ENCODE data around the gene FRMPD4. TPM values are rescaled to one million over a fixed set of nuclear protein-coding genes. Genes with fewer than 3 reads are reported as not detected.

FRMPD4 gene
- total and polyA plus RNA-seq, 12 donors, result under 0.01 to 0.06 (median 0.02) TPM; not detected in 7

- Histone ChIP-seq H3K27me3 (no peaks in the 10 kb centered on the region), H3K9me3 (replicated peaks in 1 of 3) (no peaks in the 10 kb centered on the region), H3K27ac (no peak overlapping the region), H3K4me1 (replicated peaks in 1 of 2) (no peaks in the 10 kb centered on the region), H3K4me3 (no peak overlapping the region), H3K36me3 (replicated peaks in 1 of 2) (no peaks in the 10 kb centered on the region)
- TF ChIP-seq CTCF (IDR thresholded peaks at IDR 0.05), result no peak
- TF ChIP-seq POLR2A (IDR thresholded peaks at IDR 0.05), result no peak
- intact Hi-C loops (cut with DNase I), result no loop called here
- 60 to 73% (median 70%) methylated on average over 7 of the region's 7 CpGs for WGBS, 4 donors
- no peak for DNase-seq
Measured at GRCh38 chrX:12292996-12293765, 154.9 kb downstream of the FRMPD4 start.

- DNase-seq, result no peak
- Histone ChIP-seq H3K27ac (no peak overlapping the region), H3K27me3 (no peaks in the 10 kb centered on the region), H3K4me3 (no peak overlapping the region), H3K9me3 (replicated peaks in 1 of 3) (no peaks in the 10 kb centered on the region), H3K4me1 (replicated peaks in 1 of 2) (no peaks in the 10 kb centered on the region), H3K36me3 (replicated peaks in 1 of 2) (no peaks in the 10 kb centered on the region)
- intact Hi-C loops (cut with DNase I), result no loop called here
- TF ChIP-seq POLR2A (IDR thresholded peaks at IDR 0.05) (no peak), CTCF (IDR thresholded peaks at IDR 0.05) (no peak)
- WGBS, 4 donors, result 67 to 84% (median 82%) methylated on average over 4 of the region's 4 CpGs
Measured at GRCh38 chrX:12297353-12297752, 159.1 kb downstream of the FRMPD4 start.

DNA sequence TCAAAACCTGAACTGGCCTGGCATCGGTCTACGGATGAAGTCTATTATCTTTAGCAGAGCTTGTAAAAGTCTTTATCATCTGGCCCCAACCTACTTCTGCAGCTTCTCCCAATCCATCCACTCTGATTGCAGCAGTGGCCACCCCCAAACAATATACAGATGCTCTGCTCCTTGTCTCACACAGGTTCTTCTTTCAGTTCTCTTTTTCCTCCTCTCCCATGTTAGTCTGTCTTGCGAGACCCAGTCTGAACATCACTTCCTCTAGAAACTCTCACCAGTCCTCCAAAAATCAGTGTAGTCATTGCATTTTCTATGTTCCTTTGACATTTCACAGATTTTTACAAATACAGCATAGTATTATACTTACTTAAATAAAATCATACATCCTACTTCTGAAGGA, 163.0 kb downstream of the FRMPD4 start:
- Histone ChIP-seq H3K4me1 (replicated peaks in 1 of 2) (no peaks in the 10 kb centered on the region), H3K4me3 (no peak overlapping the region), H3K9me3 (replicated peaks in 1 of 3) (no peaks in the 10 kb centered on the region), H3K27me3 (no peaks in the 10 kb centered on the region), H3K36me3 (replicated peaks in 1 of 2) (no peaks in the 10 kb centered on the region), H3K27ac (no peak overlapping the region)
- DNase-seq, result no peak
- 83 to 90% (median 89%) methylated on average over 3 of the region's 3 CpGs for WGBS, 4 donors
- intact Hi-C loops (cut with DNase I), result no loop called here
- no peak for TF ChIP-seq POLR2A (IDR thresholded peaks at IDR 0.05)
- TF ChIP-seq CTCF (IDR thresholded peaks at IDR 0.05), result no peak

DNA sequence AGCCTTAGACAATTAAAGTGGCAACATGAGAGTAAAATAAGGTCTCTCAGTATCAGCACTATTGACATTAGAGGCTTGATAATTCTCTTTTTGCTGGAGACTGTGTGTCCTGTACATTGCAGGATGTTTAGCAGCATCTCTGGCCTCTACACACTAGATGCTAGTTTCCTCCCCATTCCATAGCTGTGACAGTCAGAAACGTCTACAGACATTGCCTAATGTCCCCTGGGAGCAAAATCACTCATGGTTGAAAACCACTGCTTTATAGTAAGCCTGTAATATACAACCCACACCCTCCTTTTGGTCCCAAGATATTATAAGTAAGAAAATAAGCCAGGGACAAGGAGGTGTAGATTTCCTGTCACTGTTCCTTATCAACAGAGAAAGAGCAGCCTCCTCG, 166.0 kb downstream of the FRMPD4 start:
- 44 to 57% (median 51%) methylated on average over 2 of the region's 2 CpGs for WGBS, 4 donors
- TF ChIP-seq CTCF (IDR thresholded peaks at IDR 0.05) (no peak), POLR2A (IDR thresholded peaks at IDR 0.05) (no peak)
- intact Hi-C loops (cut with DNase I), result no loop called here
- Histone ChIP-seq H3K4me1 (replicated peaks in 1 of 2) (no peaks in the 10 kb centered on the region), H3K4me3 (no peak overlapping the region), H3K27me3 (peaks cover 2% of the 10 kb centered on the region), H3K9me3 (replicated peaks in 1 of 3) (no peaks in the 10 kb centered on the region), H3K27ac (no peak overlapping the region), H3K36me3 (replicated peaks in 1 of 2) (no peaks in the 10 kb centered on the region)
- no peak for DNase-seq

Data from adrenal gland (tissue), 12 donors.